GM19455 (cell line): Measurements from ENCODE around the gene CEACAM5.
"Not testable (repeated sequence)": the region's sequence is repeated elsewhere in the genome, so short reads cannot be mapped to it uniquely, and the experiment has no call there.

Experiments used
- ATAC-seq: cut with Tn5 transposase; IDR thresholded peaks from one replicate; pipeline ENCODE4 v1.9.1; 2021; ENCODE audit not compliant: unreplicated experiment

Gene CEACAM5

DNA sequence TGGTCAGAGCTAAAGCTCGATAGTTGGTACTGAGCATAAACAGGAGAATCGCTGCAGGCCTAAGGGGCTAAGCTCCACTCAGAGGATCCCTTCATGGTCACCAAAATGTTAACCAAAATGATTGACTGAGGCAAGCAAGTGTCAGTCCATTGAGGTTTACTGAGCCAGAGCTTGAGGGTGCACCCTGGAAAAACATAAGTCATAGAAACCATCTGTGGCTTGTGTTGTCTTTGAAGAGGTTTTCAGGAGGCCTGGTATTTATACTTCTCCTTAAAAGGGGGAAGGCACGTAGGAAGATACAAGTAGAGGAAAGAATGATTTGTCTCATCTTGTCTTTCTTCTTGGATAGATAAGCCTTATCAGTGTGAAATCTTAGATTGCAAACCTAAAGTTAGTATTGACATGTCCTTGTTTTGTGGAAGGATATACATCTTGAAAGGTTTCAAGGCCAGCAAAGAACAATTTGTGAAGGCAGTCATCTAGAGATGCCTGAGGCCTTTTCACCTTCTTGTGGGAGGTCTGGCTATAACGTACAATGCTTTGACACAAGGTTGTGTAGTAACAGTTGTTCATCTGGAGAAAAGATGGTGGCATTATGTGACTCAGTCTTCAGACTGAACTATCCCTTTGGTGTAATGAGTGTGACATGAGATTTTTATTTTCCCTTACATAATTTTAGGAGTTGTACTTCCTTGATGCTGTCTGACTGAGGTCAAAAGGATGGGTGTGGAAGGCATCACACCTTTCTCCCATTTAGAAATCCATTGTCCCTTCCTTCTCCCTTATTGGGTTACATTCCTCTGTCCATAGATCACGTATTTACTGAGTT is 32.2 kb downstream of the CEACAM5 start:
- ATAC-seq, result no peak

DNA sequence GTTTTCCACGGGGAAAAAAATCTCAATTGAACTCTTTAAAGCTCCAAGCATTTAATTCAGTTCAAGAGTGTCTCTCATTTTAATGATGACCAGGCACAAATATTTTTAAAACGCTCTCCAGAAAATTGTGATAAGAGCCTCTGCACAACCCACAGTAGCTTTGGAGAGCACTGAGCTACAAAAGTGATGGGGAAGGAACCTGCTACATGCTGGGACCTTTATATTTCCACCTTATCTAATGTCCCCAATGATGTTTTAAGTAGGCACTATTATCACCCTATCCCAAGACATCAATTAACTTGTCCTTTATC is 32.8 kb downstream of the CEACAM5 start:
- no peak for ATAC-seq

DNA sequence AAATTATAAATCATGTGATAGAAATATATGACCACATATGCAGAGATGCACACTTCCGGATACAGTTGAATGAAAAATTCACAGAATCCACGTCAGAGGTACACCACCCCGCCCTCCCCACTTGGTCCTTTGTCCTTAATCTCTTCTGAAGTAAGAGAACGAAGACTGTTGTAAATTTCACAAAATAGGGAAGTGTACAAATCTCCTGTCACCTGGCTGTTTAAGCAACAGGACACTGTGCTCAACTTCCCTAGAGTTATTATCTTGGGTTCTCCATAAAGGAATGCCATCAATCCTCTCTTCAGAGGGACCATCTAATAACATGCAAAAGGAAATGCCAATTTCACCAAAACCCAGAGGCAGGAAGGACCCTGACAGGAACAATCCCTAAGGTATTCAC is 36.4 kb downstream of the CEACAM5 start:
- ATAC-seq, result no peak

DNA sequence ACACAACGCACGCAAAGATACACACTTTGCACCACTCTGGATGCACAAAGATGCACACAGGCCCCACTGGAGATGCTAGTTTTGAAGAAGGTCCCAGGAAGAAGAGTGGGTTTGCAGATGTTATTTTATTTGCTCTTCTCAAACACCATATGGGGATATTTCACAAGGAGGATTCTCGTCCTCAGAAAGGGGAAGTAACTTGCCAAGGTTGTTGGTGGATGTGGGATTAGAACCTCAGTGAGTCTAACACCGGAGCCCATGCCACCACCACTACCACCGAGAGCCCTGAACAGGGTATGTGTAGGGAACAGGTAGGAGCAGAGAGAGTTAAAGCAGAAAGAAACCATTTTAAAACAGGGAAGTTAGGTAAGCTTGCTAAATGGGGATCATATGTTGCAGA is 37.3 kb downstream of the CEACAM5 start:
- ATAC-seq, result no peak

DNA sequence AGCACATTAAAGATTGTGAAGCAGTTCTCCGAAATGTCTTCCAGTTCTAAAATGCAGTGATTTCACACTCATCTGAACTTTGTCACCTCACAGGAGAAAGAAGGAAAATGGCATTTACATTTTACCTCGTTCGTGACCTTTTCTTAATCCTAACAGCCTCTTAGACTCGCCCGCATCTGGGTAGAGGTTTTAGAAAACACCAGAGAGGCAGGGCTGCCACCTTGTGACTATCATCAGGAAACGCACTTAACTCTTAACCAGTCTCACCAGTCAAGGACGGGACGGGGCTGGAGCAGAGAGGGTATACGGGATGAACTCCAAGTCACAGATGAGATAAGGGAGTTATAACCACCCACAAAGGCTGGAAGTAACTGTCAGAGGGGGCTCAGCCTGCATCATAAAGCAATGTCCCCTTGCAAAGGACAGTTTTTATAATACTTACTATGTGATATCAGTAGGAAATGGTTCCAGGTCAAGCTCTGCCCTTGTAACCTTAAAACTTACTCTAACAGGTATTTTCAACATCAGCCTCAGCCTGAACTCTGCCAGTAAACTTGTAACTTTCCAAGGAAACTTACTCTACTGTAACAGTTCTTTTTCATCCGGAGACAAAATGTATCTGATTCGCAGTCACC is 38.3 kb downstream of the CEACAM5 start:
- ATAC-seq, result no peak

DNA sequence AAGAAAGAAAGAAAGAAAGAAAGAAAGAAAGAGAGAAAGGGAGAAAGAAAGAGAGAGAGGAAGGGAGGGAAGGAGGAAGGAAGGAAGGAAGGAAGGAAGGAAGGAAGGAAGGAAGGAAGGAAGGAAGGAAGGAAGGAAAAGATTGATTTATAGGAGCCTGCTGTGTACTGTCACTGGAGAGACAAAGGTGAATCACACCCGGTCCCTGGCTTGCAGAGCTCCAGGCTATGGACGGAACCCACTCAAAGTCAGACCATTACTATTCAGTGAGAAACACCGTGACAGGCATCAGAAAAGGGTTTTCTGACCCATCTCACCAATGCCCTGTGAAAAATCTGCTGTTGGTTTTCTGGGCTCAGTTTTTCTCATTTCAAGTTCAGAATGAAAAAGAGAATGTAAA is 39.6 kb downstream of the CEACAM5 start:
- no peak for ATAC-seq

DNA sequence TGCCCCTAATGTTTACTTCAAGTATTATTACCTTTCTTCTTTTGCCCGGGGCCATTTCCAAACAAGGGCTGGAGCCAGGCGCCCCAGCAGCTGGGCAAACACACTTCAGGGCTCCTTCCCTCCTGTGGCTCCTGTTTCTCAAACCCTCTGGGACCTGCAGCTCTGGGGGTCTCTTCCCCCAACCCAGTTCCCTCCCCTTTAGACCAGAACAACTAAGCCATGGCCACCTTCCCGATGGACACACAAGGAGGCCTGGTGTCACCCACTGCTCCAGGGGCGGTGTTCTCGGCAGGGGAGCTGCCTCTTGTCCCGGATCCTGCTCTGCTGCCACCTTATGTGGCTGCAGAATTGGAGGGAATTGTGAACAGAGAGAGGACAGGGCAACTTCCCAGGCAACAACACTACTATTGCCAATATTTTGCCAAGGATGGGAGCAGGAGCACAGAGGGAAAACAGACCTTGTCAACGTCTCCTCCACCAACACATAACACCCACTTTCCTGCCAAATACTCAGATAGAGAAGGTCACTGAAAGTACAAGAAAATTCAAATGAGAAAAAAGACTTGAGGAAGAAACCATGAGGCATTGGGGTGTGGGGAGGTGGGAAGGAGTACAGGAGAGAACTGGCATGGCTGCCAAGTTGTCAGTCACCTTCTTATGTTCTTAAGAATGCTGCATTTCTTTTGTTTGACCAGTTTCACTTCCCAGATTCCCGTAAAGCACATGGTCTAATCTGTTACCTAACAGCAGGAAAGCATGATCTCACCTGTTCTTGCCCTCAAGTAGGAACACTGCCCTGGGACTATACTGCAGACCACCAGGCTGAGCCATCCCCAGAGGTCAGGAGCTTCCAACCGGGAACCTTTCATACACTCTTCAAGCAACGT is 42.1 kb downstream of the CEACAM5 start:
- not testable (repeated sequence) for ATAC-seq

DNA sequence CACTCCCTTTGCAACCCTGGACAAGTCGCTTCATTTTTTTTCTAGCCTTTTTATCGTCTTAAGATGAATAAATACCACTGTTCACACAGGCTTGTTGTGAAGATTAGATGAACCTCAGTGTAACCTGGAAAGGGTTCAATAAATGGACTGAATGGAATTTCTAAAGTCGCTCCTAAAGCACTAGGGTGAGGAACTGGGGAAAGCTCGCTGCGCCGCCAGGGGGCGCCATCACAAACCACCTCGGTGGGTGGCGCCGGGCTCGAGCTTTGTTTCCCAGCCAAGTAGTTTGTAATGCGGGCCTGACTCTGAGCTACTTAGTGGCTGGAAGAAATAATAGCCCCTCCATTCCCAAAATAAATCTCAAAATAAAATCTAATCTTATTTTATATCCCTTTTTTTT is 44.7 kb downstream of the CEACAM5 start:
- ATAC-seq, result no peak

DNA sequence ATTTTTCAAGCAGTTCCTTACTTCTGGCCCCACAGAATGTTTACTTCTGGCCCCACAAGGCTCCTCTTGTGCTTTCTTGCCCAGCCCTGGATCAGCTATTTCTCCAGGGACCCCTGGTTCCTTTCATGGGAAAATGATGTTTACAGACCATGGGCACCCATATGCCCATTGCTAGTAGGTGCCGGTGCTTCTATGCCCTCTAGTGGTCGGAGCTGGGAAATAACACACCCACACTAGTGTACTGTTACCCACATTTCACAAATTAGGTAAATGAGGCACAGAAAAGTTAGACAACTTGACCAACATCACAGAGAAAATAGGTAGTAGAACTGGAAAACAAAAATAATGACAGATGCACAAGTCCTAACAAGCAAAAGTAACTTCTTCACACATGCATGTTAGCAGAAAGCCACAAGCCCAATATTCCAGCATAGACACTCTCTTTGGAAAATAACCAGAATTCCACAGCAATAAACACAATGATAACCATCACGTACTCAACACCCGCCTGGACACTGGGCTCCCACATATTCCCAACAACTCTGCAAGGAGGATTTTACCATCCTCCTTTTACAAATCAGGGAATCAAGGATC is 45.6 kb downstream of the CEACAM5 start:
- ATAC-seq, result no peak

DNA sequence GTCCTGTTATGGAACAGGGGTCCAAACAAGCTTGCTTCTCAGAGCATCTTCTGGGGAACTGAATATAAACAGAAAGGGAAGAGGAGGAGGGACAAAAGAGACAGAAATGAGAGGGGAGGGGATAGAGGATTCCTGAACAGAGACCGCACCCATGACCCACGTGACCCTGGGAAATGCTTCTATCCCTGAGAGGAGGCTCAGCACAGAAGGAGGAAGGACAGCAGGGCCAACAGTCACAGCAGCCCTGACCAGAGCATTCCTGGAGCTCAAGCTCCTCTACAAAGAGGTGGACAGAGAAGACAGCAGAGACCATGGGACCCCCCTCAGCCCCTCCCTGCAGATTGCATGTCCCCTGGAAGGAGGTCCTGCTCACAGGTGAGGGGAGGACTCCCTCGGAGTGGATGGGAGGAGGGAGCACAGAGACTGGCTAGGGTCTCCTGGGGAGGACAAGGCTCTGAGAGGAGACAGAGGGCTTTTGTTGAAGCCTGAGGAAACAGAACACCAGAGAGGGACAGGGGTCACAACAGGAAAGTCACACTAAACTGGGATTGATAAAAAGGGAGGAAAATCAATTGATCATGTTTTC is 47.0 kb downstream of the CEACAM5 start, which contains the start of gene CEACAM6:
TSS of gene CEACAM6 (plus strand) at position 203 of the 586 bp plus-strand sequence. CDS start at position 312, 109 bp downstream.
- no peak for ATAC-seq

DNA sequence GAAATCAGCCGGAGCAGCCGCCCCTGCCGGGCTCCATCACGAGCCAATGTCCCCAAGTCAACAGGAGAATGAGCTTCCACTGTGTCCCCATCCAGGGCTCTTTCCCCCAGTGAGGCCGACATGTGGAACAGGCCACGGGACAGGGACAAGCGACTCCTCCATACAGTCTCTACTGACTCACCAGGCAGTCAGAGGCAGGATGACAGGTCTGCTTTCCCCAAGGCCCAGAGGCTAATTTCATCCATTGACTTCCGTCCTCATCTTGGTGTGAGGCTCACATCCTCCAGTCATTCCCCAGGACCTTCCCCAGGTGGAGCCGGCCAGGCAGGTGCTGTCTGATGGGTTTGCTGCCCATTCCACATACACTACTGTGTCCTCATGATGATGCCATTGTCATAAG is 50.4 kb downstream of the CEACAM5 start:
- no peak for ATAC-seq

DNA sequence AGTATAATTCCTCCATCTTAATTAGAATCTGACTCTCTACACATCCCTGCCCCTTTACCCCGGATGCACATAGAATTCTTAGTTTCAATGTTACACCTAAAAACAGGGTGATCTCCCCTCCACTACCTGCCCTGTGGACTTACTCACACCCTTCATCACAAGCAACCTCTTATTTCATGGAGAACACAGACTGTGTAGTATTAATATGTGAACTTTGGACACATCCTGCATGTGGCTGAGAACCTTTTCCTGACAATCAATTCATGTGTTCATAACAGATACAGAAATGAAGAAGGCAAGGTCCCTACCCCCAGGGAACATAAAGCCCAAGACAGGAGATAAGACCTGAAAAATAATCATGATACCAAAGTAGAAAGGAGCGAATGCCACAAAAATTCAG is 58.7 kb downstream of the CEACAM5 start:
- no peak for ATAC-seq

DNA sequence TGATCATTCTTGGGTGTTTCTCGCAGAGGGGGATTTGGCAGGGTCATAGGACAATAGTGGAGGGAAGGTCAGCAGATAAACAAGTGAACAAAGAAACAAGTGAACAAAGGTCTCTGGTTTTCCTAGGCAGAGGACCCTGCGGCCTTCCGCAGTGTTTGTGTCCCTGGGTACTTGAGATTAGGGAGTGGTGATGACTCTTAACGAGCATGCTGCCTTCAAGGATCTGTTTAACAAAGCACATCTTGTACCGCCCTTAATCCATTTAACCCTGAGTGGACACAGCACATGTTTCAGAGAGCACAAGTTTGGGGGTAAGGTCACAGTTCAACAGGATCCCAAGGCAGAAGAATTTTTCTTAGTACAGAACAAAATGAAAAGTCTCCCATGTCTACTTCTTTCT is 59.7 kb downstream of the CEACAM5 start:
- ATAC-seq, result not testable (repeated sequence)

DNA sequence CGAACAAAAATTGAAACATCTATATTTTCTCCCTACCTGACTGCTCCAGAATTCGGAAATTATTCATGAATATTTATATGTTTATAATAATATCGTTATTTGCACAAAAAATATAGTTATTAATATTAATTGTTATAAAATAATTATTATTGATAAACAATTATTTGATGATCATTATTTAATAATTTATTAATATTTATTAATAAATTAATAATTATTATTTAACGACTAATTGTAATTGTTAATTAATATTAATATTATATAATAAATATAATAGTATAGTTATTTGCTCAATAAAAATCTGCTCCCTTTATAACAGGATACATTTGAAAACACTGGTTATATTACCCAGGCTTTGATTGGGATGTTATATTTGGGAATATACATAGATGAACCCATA is 61.2 kb downstream of the CEACAM5 start:
- no peak for ATAC-seq

DNA sequence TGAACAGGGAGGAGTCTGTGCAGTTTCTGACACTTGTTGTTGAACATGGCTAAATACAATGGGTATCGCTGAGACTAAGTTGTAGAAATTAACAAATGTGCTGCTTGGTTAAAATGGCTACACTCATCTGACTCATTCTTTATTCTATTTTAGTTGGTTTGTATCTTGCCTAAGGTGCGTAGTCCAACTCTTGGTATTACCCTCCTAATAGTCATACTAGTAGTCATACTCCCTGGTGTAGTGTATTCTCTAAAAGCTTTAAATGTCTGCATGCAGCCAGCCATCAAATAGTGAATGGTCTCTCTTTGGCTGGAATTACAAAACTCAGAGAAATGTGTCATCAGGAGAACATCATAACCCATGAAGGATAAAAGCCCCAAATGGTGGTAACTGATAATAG is 63.0 kb downstream of the CEACAM5 start:
- ATAC-seq, result no peak

DNA sequence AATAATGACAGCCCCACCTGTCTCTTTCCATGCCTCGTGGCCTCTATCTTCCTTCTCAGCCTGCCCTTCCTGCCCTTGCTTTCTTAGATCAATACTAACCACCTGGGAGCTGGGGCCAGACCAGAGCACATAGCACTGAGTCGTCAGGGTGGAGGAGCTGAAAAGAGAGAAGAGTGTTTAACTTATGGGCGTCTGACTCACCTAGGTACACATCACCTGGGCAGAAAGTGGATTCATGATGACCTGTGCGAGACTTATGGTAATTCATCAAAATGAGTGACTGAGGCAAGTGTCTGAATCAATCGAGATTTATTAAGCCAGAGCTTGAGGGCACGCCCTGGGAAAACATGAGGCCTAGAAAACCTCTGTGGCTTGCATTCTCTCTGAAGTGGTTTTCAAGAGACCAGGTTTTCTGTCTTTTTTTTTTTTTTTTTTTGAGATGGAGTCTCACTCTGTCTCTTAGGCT is 66.1 kb downstream of the CEACAM5 start:
- no peak for ATAC-seq

DNA sequence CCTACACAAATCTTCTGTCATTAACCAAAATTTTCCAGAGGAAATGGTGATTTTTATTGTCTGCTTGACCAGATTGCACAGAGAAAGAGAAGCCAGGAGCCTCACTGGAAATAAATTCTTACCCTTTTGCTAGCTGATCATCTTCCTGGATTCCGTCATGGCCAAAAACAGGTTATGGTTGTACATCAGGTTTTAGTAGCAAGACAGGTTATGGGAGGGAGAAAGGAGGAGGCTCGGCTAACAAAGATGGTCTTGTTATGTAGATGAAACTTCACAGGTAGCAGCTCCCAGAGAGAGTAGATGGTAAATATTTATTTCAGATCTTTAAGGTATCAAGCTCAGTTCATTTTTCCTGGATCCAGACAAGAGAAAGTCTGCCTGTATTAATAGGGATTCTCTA is 68.3 kb downstream of the CEACAM5 start:
- ATAC-seq, result no peak
